HFF-Myc (cell line): Measurements from ENCODE around the gene FREM2.

Experiments used
- DNase-seq: peaks from one replicate; pipeline ENCODE4 v3.0.0-alpha.2; 2011; ENCODE audit warnings: low read depth; ENCODE audit errors: extremely low read depth
- H3K4me3 ChIP-seq: replicated peaks from 2 replicates; pipeline ENCODE4 v1.5.1; 2011; ENCODE audit warnings: low read depth, mild to moderate bottlenecking, control low read depth, low read length
- CTCF ChIP-seq: IDR thresholded peaks from 2 replicates; pipeline ENCODE4 v1.5.1; 2012; ENCODE audit warnings: mild to moderate bottlenecking, low read depth, low read length, control low read depth; ENCODE audit errors: missing control alignments

The FREM2 gene

GRCh38 chr13:38785042-38785441 is 98.2 kb downstream of the FREM2 start:
- no peak for DNase-seq

DNA sequence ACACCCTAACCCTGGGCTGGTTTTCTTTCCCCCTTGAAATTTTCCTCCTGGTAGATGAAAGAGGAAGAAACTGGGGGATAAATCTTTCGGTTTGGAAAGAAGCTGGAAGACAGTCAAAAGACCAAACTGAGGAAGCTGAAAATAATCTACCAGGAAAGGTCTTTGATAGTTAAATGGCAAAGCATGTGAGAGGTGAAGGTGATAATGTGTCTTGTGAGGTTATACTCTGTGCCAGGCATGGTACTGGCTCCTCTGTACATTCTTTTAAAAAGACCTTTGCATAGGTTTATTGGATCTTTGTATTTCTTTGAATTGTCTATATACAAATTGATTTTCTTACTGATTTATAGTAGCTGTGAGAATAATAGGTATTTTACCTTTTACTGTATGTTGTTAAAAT is 98.6 kb downstream of the FREM2 start:
- no peak for TF ChIP-seq CTCF
- DNase-seq: no peak
- H3K4me3 ChIP-seq: no peak overlapping the region

More at GRCh38 chr13:38785042-38785441, 98.2 kb downstream of the FREM2 start:
- TF ChIP-seq CTCF: no peak
- no peak overlapping the region for H3K4me3 ChIP-seq

GRCh38 chr13:38787550-38787949 is 100.7 kb downstream of the FREM2 start:
- TF ChIP-seq CTCF: no peak
- no peak for DNase-seq
- no peak overlapping the region for H3K4me3 ChIP-seq

GRCh38 chr13:38796890-38797289 is 110.0 kb downstream of the FREM2 start:
- no peak overlapping the region for H3K4me3 ChIP-seq
- no peak for TF ChIP-seq CTCF
- no peak for DNase-seq

GRCh38 chr13:38803531-38803930 is 116.7 kb downstream of the FREM2 start:
- TF ChIP-seq CTCF: no peak
- H3K4me3 ChIP-seq: no peak overlapping the region
- no peak for DNase-seq

DNA sequence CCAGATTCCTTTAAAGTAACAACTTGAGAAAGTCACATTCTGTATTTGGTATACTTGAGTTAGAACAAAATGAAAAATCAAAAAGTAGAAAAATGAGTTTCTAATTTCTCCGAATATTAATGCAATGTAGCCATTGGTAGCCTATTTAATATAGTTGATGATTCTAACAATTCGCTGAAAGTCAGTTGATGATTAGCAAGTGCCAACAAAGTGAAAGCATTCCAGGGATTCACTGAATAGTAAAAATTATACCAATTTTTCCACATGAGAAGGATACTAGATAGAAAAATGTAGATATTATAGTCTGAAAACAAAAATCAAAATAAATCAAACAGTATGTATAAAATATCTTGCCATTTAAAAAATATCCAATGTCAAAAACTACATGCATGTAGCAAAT is 117.2 kb downstream of the FREM2 start:
- DNase-seq: no peak
- TF ChIP-seq CTCF: no peak
- no peak overlapping the region for H3K4me3 ChIP-seq

DNA sequence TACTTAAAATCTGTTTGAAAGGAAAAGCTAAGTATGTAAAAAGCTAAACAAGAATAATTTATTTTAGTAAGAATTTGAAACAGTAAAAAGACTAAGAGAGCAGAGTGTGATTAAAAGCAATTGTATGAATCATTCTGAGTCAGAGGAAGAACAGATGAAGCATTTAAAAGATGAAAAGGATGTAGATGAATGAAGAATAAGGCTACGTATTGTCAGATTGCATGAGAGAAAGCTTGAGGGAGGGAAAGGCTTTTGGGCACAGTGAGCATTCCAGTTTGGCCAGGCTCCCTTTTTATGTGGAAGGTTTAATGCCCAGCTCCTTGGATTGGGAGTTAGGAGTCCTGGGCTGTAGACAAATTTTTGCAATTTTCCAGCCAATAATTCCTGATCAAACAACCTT is 117.7 kb downstream of the FREM2 start:
- no peak for TF ChIP-seq CTCF
- H3K4me3 ChIP-seq: no peak overlapping the region
- DNase-seq: no peak
